SK-N-SH treated with all-trans-retinoic acid at 6 μM for 48 hours (cell line): ENCODE results near the gene TMX4.
A peak's percentile ranks its signal among the peaks of the same experiment; 100 is the strongest.

Experiments used
- ATAC-seq: fragments of 200-7000 bp; cut with Tn5 transposase; 3 replicates; pipeline ENCODE4 v1.9.1; 2020; ENCODE audit warnings: mild to moderate bottlenecking, moderate library complexity
- ARNTL ChIP-seq: fragments of 450-650 bp; formaldehyde crosslinking; IDR thresholded peaks from 2 replicates; pipeline ENCODE4 v1.5.0; 2020; ENCODE audit warnings: low read depth, mild to moderate bottlenecking, moderate library complexity, borderline replicate concordance
- BACH2 ChIP-seq: fragments of 250-450 bp; sonication (Bioruptor Pico); IDR thresholded peaks from 2 replicates; pipeline ENCODE4 v1.9.0; 2021; ENCODE audit warnings: mild to moderate bottlenecking, borderline replicate concordance
- CSDC2 ChIP-seq: fragments of 250-450 bp; sonication (Bioruptor Pico); IDR thresholded peaks from 2 replicates; pipeline ENCODE4 v1.5.0; 2020; ENCODE audit warnings: mild to moderate bottlenecking, moderate library complexity
- CSRNP3 ChIP-seq: fragments of 250-450 bp; sonication (Bioruptor Pico); IDR thresholded peaks from 2 replicates; pipeline ENCODE4 v1.5.1; 2021; ENCODE audit warnings: mild to moderate bottlenecking, moderate library complexity
- ESRRG ChIP-seq: fragments of 250-450 bp; sonication (Bioruptor Pico); IDR thresholded peaks from 2 replicates; pipeline ENCODE4 v1.6.1; 2021; ENCODE audit warnings: mild to moderate bottlenecking
- GLIS3 ChIP-seq: fragments of 250-450 bp; sonication (Bioruptor Pico); IDR thresholded peaks from 2 replicates; pipeline ENCODE4 v1.5.0; 2020; ENCODE audit warnings: mild to moderate bottlenecking, moderate library complexity
- ISL1 ChIP-seq: fragments of 250-450 bp; sonication (Bioruptor Pico); IDR thresholded peaks from 2 replicates; pipeline ENCODE4 v2.1.2; 2022; ENCODE audit warnings: mild to moderate bottlenecking, moderate library complexity
- POU6F1 ChIP-seq: fragments of 250-450 bp; sonication (Bioruptor Pico); IDR thresholded peaks from 2 replicates; pipeline ENCODE4 v1.8.0; 2021; ENCODE audit warnings: low read depth, mild to moderate bottlenecking, moderate library complexity, borderline replicate concordance
- PPARA ChIP-seq: fragments of 250-450 bp; sonication (Bioruptor Pico); IDR thresholded peaks from 2 replicates; pipeline ENCODE4 v1.5.0; 2020; ENCODE audit warnings: mild to moderate bottlenecking, borderline replicate concordance
- SNAI2 ChIP-seq: fragments of 250-450 bp; sonication (Bioruptor Pico); IDR thresholded peaks from 2 replicates; pipeline ENCODE4 v1.5.0; 2020; ENCODE audit warnings: mild to moderate bottlenecking, moderate library complexity
- TCF4 ChIP-seq: fragments of 250-450 bp; sonication (Bioruptor Pico); IDR thresholded peaks from 2 replicates; pipeline ENCODE4 v1.8.0; 2021; ENCODE audit warnings: mild to moderate bottlenecking, moderate library complexity, borderline replicate concordance
- TOX ChIP-seq: fragments of 250-450 bp; sonication (Bioruptor Pico); IDR thresholded peaks from 2 replicates; pipeline ENCODE4 v1.8.0; 2021; ENCODE audit warnings: mild to moderate bottlenecking, moderate library complexity, borderline replicate concordance
- TSHZ2 ChIP-seq: fragments of 250-450 bp; sonication (Bioruptor Pico); IDR thresholded peaks from 2 replicates; pipeline ENCODE4 v1.5.0; 2020; ENCODE audit warnings: mild to moderate bottlenecking, moderate library complexity
- ZFP3 ChIP-seq: fragments of 250-450 bp; sonication (Bioruptor Pico); IDR thresholded peaks from 2 replicates; pipeline ENCODE4 v1.5.0; 2020; ENCODE audit warnings: mild to moderate bottlenecking, moderate library complexity
- ZFP30 ChIP-seq: fragments of 450-650 bp; formaldehyde crosslinking; IDR thresholded peaks from 2 replicates; pipeline ENCODE4 v1.5.0; 2022; ENCODE audit warnings: mild to moderate bottlenecking, moderate library complexity
- ZNF565 ChIP-seq: fragments of 450-650 bp; formaldehyde crosslinking; conservative IDR thresholded peaks from 2 replicates; pipeline ENCODE4 v1.5.0; 2020; ENCODE audit warnings: low read depth, mild to moderate bottlenecking, moderate library complexity
- ZNF70 ChIP-seq: fragments of 450-650 bp; formaldehyde crosslinking; IDR thresholded peaks from 2 replicates; pipeline ENCODE4 v1.5.0; 2020; ENCODE audit warnings: mild to moderate bottlenecking, moderate library complexity
- ZNF8 ChIP-seq: fragments of 450-650 bp; formaldehyde crosslinking; IDR thresholded peaks from 2 replicates; pipeline ENCODE4 v1.5.0; 2020; ENCODE audit warnings: mild to moderate bottlenecking, moderate library complexity
- TF ChIP-seq, protein P1 (sequence below): fragments of 250-450 bp; sonication (Bioruptor Pico); IDR thresholded peaks from 2 replicates; pipeline ENCODE4 v1.8.0; 2020; ENCODE audit warnings: mild to moderate bottlenecking, moderate library complexity, borderline replicate concordance
- TF ChIP-seq, protein P2 (sequence below): fragments of 250-450 bp; sonication (Bioruptor Pico); IDR thresholded peaks from 2 replicates; pipeline ENCODE4 v1.5.1; 2020; ENCODE audit warnings: low read depth, mild to moderate bottlenecking, moderate library complexity

Gene TMX4

DNA sequence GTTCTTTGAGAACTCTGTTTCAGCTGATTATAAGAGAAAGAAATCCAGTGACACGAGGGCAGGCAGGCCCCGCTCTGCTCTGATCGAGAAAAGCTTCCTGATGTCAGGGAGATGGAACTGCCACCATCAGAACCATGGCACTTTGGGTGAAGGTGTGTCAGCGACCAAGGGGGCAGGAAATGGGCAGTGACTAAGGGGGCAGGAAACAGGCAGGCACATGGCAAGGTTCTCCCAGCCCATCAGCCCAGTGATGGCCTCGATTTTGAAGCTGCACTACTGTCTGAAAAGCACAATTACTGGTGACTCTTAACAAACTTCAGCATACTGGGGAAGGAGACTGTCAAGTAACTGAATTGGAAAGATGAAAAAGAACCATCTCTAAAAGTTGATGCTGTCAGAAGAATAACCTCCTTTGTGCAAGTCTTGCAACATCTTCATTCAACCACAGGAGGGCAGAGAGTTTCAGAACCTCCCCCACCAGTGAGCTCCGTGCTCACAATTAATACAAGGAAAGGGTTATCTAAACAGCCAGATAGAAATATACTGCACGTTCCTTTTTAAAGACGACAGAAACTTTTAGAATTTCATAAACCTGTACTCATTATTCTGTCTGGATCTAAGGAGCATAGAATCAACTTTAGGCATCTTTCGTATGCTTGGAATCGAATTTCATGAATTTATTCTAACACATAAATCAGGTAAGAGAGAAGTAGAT is 39.1 kb downstream of the TMX4 start:
- ATAC-seq, result peak; percentile 84
- TF ChIP-seq ZFP3 (CRISPR knock-in tag) (no peak), TSHZ2 (CRISPR knock-in tag) (no peak), POU6F1 (CRISPR knock-in tag) (no peak)

DNA sequence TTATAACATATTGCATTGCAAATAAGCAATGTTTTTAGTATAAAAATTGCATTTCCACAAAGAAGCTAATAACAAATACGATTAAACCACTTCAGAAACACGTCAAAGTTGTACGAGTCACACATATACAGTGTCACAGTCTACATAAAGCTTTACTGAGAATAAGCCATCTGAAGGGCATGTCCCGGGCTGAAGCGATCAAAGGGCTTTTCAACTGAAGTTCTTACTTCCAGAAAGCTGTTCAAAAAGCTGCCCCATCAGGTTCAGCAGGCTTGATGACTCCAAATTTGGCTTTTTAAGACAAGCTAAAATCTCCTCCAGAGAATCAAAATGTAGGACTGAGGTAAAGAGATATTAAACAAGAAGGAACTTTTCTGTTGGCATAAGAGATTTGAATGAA is 41.9 kb downstream of the TMX4 start:
- no peak for ATAC-seq
- TF ChIP-seq ESRRG (CRISPR knock-in tag), result no peak
- TF ChIP-seq PPARA, result no peak
- no peak for TF ChIP-seq ZFP30
- TF ChIP-seq TOX (CRISPR knock-in tag), result no peak
- no peak for TF ChIP-seq CSDC2 (CRISPR knock-in tag)
- no peak for TF ChIP-seq SNAI2 (CRISPR knock-in tag)
- no peak for TF ChIP-seq TCF4
- no peak for TF ChIP-seq TSHZ2 (CRISPR knock-in tag)
- TF ChIP-seq, protein P1, sequence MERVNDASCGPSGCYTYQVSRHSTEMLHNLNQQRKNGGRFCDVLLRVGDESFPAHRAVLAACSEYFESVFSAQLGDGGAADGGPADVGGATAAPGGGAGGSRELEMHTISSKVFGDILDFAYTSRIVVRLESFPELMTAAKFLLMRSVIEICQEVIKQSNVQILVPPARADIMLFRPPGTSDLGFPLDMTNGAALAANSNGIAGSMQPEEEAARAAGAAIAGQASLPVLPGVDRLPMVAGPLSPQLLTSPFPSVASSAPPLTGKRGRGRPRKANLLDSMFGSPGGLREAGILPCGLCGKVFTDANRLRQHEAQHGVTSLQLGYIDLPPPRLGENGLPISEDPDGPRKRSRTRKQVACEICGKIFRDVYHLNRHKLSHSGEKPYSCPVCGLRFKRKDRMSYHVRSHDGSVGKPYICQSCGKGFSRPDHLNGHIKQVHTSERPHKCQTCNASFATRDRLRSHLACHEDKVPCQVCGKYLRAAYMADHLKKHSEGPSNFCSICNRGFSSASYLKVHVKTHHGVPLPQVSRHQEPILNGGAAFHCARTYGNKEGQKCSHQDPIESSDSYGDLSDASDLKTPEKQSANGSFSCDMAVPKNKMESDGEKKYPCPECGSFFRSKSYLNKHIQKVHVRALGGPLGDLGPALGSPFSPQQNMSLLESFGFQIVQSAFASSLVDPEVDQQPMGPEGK (CRISPR knock-in tag), result no peak
- TF ChIP-seq CSRNP3, result no peak
- no peak for TF ChIP-seq ZFP3 (CRISPR knock-in tag)
- TF ChIP-seq, protein P2, sequence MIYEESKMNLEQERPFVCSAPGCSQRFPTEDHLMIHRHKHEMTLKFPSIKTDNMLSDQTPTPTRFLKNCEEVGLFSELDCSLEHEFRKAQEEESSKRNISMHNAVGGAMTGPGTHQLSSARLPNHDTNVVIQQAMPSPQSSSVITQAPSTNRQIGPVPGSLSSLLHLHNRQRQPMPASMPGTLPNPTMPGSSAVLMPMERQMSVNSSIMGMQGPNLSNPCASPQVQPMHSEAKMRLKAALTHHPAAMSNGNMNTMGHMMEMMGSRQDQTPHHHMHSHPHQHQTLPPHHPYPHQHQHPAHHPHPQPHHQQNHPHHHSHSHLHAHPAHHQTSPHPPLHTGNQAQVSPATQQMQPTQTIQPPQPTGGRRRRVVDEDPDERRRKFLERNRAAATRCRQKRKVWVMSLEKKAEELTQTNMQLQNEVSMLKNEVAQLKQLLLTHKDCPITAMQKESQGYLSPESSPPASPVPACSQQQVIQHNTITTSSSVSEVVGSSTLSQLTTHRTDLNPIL (CRISPR knock-in tag), result no peak
- no peak for TF ChIP-seq ISL1 (CRISPR knock-in tag)
- TF ChIP-seq ZNF565 (CRISPR knock-in tag), result no peak
- no peak for TF ChIP-seq BACH2 (CRISPR knock-in tag)
- TF ChIP-seq ZNF70, result no peak
- no peak for TF ChIP-seq POU6F1 (CRISPR knock-in tag)
- no peak for TF ChIP-seq ZNF8 (CRISPR knock-in tag)
- no peak for TF ChIP-seq GLIS3 (CRISPR knock-in tag)
- no peak for TF ChIP-seq ARNTL (CRISPR knock-in tag)
